Activated gamma-delta T cell treated with anti-CD3 and anti-CD28 coated beads, Interleukin-2, amount 50 U/mL, for 16 hours (primary cell): ENCODE measurements around the gene UGT1A9.

ENCODE experiments used
- DNase-seq: peaks from one replicate; pipeline ENCODE4 v3.0.0-alpha.2; 2020; ENCODE audit warnings: low read depth

The UGT1A9 gene

DNA sequence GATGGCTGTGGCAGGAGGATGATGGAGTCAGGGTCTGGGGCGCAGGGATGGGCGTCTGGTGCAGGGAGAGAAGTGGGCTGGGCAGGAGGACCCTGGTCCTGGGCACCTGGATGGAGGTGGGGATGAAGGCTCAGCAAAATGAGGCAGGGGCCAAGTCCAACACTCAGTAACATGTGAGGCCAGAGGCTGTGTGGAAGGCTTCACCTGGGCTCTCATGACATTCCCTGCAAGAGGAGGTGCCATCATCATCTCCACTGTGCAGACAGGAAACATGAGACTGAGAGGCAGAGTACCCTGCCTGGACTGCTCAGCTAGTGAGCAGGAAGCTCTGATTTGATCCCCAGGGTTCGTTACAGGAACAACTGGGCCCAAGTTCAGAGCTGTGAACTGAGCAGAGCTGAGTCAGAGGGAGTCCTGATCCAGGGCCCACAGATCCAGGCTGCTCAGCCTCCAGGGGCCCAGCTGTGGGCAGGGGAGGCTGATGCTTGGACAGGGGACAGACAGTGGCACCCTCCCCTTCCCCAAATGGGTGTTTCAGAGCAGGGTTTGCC is 145.7 kb downstream of the UGT1A9 start:
- no peak for DNase-seq

DNA sequence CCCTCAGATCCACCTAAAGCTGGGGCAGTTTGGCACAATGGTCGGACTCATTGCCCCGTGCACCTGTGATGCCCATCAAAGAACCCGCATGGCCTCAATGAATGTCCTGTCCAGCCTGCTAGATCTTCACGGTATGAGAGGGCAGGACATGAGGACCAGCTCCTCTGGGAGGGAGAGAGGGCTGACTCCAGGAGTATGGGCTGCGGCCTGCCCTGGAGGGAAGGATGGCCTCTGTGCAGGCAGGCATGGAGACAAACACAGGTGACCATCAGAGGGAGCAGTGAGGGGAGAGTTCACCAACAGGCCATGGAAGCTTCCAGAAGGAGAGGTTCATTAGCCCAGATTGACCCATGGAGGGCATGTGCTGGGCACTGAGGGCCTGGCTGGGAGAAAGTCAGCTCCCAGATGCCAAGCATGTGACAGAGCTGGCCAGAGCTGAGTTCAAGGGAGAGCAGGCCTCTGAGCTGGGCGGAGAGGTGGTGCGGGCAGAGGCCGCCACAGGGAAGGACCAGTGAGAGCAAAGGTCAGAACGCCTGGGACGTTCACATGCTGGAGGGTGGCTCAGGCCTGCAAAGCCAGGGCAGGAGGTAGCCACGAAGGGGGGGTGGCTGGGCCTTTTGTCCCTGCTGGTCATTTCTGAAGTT is 146.4 kb downstream of the UGT1A9 start:
- no peak for DNase-seq

DNA sequence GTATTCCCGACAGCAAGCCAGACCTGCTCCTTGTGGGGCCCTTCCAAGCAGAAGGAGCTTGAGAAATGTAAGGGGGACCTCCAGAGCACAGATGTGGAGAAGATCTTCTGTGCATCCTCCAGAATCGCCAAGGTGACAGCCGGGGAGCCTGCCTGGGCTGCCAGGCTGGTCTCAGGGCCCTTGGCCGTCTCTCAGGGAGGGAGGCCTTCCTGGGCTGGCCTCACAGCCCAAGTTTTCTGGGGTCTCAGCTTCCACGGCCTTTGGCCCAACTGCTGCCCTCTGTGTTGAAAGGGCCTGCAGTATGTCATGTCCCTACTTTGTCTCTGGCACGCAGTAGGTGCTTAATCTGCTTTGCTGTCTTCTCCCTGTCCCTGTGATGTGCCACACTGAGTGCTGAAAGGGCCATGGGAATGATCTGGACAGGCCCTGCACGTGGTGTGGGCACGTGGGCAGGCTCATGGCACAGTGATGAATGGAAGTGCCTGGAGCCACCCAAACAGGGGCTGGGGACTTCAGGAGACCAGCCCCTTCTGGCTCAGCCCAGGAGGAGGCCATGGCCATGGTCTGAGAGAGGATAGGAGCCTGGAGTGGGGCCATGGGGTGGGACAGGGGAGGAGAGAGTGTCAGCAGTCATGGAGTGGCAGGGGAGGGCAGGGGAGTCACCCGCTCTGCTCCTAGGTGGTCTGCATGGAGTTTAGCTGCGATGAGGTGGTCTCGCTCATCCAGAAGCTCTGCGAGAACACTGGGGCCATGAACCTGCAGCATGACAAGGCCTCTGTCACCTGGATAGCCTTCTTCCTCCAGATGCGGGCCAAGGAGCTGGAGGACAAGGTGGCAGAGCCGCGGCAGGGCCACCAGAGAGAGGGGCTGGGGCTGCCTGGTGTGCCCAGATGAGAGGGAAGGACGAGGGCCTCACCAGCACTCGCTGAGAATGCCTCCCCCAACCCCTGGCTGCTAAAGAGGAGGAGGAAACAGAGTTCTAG is 147.2 kb downstream of the UGT1A9 start:
- DNase-seq, result no peak

DNA sequence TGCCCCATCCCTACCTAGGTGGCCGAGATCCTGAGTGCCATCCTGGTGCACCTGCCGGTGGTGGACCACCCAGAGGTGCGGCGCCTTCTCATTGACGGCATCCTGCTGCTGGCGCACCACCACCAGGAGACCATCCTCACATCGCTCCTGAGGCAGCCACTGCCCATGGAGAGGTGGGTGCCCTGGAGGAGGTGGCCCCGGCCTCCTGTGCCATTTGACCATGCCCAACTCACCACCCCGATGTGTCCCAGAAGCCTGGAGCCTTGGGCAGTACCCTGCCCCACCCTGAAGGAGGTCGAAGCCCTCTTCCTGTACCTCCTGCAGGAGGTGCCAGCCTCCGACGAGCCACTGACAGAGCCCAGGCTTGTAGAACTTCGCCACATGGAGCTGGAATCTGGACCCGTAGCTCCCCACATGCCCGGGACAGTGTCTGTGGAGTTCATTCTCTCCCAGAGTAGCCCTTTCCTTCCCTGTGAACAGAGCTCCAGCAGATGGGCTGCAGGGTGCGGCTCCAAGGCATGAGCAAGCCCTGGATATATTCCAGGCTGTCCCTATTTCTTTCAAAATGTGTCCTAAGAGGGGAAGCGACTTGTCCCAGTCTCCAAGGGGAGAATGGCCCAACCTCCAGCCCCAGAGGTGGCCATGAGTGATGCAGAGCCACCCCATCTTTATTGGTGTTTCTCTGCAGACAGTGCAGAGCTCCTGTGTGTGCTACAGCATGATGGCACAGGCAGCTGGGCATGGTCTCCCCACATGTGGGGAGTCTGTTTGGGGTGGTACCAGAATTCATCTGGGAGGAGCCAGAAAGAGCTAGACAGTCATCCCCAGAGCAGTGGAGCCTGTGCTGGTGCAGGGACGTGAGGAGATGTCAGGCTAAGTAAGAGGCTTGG is 148.4 kb downstream of the UGT1A9 start:
- no peak for DNase-seq

DNA sequence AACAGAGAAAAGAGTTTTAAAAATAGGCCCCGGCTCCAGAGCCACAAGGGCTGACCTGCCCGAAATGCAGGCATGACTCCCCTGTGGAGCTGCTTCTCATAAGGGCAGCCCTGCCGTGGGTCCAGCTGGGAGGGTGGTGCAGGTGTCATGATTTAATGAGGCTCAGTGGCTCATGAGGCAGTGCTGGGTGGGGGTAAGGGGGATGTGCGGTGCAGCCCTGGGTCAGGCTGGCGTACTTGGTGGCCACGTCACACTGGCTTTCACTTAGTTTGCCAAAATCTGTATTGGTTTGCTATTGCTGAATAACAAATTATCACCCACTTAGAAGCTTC is 149.0 kb downstream of the UGT1A9 start:
- DNase-seq, result no peak

DNA sequence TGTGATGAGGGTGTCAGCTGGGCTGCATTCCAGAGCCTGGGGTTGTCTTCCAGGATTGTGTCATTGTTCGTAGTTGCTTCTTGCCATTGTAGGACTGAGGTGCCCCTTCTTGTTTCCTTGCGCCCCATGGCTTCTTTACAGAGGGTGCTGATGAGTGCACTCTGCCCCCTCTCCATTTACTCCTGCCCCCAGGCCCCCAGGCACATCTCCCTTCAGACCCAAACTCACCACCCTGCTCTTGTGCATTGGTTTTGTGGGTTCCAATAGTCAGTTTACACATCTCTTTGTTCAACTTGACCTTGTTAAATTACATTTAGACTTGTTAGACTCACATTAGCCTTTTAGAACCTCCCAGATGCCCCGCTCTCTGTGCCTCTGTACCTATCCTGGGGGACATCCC is 149.5 kb downstream of the UGT1A9 start:
- DNase-seq, result no peak

DNA sequence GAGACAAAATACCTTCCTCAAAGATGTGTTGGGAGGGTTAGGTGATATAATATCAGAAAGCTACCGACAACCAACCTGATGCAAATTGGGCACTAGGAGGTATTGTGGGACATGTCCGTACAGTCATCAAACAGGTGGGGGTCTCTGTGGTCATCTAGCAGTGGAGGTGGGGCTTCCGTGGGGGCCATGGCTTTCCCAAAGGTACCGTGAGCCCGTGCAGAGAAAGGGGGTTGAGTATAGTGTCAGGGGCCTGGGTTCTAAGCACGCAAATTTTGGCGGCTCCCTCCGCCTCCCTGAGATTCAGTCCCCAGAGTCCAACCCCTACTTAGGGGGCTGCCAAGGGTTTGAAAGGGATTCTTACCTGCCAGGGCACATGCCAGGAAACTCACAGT is 150.0 kb downstream of the UGT1A9 start:
- DNase-seq, result no peak

DNA sequence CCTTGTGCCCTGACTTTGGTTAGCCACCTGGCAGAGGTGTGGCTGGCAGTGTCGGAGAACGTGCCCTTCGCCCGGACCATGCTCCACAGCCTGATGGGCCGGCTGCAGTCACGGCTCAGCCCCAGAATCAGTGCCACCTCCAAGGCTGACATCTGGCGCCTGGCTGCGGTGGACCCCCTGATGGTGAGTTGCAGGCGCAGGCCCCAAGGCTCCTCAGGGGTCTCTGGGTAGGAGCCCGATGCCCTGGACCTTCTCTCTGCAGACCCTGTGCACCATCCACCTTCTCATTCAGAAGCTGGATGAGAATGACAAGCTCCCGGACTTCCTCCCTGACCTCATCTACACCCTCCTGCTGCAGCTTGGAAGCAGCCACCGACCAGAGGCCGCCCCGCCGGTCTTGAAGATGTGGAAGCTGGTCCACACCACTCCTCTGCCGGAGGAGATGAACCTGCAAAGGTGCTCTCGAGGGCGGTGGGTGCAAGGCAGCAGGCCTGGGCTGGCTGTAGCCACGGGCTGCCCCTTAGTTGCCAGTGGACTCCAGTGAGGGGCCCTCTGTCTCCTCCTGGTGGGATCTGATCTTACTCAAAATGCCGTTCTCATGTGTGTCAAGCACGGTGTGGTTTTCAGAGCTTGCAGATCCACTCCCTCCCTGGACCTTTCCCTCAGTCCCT is 150.5 kb downstream of the UGT1A9 start:
- no peak for DNase-seq
